ENCODE results near the gene CDC14B.
"Not testable (repeated sequence)": the region's sequence is repeated elsewhere in the genome, so short reads cannot be mapped to it uniquely, and the experiment has no call there.

Gene CDC14B

DNA sequence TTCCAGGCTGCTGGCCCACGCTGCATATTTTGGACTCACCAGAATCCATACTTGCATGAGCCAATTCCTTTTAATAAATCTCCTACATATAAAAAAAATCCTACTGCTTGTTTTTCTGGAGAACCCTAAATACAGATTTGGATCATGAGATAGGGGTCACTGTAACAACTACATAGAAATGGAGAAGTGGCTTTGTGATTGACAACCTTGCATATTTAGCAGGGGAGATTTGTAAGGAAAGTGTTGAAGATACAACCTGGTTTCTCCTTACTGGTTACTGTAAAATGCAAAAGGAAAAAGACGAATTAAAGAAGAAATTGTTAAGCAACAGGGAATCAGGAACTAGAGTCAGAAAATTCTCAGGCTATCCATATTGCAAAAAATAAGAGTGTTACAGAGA lies 94.9 kb downstream of the CDC14B start:
- DNase-seq: no peak

DNA sequence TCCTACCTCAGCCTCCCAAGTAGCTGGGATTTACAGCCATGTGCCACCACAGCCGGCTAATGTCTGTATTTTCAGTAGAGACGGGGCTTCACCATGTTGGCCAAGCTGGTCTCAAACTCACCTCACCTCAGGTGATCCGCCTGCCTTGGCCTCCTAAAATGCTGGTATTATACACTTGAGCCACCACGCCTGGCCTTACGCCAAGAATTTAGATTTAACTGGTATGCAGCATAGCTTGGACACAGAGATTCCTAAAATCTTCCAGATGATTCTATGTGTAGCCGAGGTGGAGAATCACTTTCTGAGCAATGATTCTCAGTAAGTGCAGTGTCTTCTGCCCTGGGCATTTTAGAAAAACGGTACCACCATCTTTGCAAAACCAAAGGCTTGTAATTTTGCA lies 95.6 kb downstream of the CDC14B start:
- DNase-seq: no peak

DNA sequence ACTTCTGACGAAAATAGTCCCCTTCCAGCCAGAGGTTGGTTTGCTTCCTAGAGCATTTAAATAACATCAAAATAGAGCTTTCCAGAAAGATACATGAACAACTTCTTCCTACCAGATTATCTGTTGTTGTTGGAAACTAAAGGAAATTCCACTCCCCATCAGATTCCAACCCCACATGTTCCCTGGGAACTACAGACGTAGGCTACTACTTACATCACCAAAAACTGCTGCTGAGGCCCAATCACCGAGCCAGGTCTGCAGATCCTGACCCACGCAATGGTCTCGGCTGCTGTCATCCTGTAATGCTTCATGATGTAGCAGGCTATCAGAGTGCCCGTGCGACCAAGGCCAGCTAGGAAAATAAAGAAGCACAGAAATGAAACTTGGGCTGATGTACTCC lies 96.3 kb downstream of the CDC14B start:
- no peak for DNase-seq

DNA sequence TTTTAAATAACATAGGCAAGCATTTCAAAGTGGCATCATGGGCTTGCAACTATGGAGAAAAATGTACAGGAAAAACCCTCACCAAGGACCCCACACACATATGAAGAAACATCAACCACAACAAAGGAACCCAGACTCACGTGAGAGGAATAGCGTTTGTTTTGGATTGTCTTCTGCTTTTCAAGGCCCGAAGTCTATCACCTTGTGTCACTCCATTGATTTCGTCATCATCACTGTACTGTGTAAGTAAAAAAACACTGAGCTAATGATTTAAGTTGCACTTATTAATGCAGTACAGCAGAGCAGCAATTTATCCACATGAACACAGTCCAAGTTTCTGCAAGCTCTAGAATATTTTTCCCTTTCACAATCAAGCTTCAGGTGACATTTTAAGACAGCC lies 97.3 kb downstream of the CDC14B start:
- no peak for DNase-seq

DNA sequence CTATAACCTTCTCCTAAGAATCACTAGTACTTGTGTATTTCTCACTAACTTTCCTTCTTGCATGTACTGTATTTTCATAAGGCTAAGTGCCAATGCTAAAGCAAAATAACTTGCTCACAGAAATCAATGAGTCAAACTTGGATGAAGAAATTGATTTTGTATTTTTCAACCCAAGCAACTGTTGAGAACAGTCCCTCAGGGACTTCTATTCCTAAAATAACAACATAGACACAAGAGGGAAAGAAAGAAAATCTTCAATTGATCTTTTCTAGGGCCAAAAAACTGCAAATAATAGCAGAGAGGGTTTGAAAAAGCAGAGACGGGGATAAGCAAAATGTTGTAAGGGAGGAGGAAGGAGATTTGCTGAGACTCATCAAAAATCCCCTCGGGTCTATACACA lies 99.9 kb downstream of the CDC14B start:
- no peak for DNase-seq

DNA sequence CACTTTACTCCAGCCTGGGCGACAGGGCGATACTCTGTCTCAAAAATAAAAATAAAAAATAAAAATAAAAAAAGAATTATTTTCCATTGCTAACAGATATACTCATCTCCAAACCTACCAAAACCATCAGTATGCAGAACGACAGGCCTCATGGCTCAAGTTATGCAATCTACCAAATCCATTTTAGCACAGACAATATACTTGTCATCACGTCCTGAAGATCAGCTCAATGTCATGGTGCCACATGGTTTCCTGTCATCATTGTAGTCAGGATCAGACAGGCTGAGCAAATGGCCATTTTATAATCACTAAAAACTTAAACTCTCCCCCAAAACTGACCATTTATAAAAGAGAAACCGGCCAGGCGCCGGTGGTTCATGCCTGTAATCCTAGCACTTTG lies 100.5 kb downstream of the CDC14B start:
- no peak for DNase-seq

DNA sequence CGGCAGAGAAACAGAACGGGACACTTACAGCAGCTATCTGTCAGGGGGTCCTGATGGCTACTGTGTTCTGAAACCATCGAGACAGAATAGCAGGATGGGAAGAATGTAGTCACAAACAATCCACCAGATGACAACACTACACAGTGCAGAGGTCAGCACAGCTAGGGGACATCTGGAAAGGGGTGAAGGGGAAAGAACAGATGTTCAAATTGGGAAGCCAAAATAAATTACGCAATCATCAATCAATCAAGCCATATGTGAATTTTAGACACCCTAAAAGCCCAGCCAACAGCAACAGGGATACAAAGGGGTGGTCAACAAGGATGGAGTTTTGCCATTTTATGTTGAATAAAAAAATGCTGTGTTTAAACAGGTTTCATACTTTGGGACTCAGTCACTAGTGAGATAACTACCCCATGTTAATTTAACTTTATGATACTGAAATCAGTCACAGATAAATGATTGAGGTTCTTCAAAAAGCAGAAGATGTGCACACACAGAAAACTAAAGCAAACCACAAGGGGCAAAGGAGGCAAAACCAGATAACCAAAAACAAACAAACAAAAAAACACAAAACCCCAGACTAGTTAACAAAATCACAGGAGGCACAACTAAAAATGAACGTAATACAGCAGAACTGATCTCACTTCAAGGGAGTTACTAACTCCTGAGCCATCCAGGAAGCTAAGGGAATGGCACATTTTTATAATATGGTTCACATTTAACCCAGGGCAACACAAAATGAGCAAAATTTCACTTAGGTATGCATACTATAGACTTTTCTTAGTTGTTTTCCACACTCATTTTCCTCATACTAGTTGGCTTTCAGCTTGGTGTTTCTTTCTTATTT lies 103.8 kb downstream of the CDC14B start:
- no peak for DNase-seq

DNA sequence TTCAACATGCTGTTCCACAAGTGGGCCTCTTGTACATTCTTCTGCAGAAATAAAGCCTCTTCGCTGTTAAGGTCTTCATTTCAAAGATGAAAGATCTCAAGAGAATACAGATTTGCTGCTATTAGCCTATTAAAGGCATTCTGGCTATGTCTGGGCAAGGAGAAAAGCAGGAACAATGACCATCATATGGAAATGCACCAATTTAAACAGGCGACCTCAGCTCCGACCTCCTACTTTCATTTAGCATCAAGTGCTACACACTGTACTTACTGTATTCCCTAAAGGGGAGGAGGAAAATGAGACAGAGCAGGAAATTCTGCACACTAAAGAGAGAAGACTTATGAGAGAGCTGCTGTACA lies 104.9 kb downstream of the CDC14B start:
- DNase-seq: no peak

DNA sequence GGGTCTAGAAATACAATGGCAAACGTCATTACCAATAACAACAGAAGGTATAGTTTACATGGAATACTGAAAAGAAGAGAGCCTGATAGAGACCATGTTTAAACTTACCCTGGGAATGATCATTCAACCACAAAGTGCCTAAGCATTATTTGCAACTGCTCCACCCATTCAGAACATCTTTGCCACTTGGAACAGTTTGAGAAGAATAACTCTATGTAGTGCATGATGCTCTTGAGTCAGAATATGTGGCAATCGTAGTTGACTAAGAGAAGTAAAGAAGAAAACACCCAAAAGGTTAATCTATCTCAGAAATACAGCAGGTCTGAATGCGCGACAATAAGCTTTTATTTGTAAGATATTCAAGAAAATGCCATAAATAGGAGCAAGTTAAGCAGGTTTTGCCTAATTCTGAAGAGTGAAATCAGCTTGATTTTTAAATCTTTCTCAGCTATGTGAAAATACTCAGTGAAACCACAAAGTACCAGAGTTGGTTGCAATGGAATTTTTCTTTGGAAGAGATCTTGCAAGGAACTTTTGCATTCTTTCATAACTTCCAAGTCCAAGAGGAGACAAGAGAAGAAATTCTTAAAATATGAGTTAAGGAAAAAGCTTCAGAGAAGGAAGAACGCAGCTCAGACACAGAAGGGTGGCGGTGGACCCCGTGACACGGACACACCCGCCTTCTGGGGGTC lies 105.4 kb downstream of the CDC14B start:
- DNase-seq: no peak

DNA sequence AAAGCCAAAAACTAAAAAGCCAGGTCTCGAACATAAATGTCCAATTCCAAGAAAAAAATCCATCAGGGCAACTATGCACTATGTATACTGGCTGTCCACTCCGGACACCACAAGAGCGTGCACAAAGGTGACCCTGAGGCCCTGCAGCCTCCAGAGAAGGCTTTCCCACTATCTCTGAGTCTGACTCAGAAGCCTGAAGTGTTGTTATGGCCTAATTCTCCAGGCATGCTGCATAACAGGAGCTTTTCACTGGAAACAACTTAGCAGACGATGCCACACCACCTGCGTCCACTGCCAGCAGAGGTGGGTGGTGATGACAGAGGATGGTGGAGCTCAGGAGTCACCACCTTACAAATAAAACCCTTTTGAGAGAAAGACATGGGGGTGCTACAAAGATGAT lies 106.0 kb downstream of the CDC14B start:
- DNase-seq: no peak

DNA sequence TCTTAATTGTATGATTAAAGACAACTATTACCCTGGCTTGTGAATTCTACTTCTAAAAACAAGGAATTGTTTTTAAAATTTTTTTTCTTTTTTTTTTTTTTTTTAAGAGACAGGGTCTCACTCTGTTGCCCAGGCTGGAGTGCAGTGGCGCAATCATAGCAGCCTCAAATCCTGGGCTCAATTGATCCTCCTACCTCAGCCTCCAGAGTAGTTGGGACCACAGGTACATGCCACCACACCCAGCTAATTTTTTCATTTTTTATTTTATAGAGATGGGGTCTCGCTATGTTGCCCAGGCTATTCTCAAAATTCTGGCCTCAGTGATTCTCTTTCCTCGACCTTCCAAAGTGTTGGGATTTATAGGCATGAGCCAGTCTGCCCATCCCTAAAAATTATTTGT lies 107.4 kb downstream of the CDC14B start:
- no peak for DNase-seq

DNA sequence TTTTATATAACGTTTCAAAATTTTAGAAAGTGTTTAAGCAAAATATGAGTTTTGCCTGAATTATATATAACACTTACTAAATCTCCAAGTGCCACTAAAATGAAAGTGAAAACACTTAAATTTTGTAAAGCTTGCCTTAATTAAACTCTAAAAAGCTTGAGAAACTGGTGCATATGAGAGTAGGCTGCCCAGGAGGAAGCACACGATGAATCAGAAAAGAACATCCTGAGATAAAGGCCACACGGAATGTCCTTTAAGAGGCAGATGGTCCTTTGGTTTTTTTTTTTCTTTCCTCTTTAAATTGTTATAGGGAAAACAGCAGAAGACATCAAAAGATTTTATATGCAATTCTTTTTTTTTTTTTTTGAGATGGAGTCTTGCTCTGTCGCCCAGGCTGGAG lies 109.4 kb downstream of the CDC14B start:
- DNase-seq: no peak

DNA sequence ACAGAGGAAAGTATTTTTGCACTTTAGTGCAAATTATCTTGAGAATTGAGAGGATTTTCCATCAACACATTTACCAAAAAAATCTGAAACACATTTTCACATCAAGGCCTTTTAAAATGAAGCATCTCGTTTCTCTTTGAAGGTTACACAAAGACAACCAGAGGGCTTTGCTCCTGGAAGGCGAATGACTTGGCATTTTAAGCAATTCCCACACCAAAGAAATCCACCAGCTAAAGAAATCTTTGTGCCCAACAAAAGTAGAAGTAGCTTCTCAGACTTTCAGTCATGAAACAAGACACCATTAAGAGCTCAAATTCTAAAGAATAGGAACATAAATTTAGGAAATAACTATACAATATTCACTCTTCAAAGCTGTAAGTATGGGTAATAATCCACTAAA lies 109.8 kb downstream of the CDC14B start:
- no peak for DNase-seq

DNA sequence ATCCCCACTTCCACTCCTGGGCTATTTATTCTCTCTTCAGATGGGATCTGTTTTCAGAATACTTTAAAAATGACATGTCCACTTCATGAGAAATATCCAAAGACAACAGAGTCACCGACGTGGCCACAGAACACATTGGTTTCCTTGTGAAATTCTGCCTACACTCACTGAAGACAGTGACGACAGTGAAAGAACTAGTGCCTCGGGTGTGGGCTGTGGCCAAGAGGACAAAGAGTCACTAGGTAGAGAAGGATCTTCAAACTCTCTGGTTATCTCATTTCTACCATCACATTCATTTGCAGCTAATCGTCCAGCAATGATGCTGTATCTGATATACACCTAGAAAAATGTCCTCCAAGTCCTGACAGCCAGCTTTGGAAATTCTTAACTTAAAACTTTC lies 110.6 kb downstream of the CDC14B start:
- no peak for DNase-seq

DNA sequence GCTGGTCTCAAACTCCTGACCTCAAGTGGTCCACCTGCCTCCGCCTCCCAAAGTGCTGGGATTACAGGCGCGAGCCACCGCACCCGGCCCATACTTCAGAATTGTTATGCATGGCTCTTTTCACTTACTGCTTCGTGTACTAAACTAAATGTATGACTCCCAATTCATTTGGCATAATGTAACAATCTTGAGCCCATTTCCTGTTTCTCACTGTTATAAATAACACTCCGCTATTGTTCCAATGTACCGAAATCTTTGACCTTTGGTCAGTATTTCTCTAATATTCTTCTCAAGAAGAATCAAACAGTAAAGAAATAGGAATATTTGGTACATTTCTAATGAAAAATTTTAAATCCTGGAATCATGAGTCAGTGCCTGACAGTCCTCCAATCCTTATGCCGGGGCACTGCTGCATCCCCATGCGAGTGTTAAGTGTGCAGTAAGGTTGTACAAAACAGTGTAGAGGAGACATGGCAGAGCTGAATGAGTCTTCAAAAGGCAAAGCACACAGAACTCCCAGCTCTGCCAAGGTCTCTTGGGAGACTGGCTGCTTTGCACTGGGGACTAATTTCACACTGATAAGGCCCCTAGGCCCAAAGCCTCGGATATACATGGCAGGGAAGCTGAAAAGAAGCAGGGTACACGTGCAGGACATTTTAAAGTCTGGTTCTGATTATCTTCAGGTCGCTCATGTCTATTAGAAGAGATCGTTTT lies 111.3 kb downstream of the CDC14B start:
- no peak for DNase-seq

DNA sequence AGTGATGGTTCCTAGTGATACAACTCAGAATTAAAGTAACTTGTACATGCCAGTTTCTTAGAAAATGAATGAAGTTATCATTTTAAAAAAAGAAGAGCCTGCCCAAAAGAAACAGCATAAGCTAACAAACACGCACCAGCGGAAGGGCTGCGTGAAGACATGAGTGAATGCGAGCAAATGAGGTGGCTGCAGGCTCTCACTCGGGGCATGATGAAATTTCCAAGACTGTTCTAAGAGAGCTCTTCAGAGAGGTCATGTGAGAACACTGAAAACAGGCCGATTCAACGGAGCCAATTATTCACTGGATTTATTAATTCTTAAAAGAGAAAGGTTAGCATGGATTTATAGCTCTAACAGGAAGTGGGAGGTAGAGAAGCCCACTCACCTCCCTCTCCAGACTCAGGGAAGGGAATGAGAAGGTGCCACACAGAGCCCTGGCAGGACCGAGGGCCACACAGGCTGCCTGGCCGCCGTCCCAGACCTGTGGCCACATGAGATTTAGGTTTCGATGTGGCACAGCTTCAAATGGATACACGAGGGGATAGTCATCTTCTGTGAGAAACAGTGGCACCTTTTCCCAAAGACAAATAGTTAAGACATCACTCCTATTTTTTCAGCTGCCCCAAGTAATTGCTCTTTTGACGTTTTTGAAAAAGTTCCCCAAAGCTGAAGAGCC lies 114.2 kb downstream of the CDC14B start:
- DNase-seq: no peak

DNA sequence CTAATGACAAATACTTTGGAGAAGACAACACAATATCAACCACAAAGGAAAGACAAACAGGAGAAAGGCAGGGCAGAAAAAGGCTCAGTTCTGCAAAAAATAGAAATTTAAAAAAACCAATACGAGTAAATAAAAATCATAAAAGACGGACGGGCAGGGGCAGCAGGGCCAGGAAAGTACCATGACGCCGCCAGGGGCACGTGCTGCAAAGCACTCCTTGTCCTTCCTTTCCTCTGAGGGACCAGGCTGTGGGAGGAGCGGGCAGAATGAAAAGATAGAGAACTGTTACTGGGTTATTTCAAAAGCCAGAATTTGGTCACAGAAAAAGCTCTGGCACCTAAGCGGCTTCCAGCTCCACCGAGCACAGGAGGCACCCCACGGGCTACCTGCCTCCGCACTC lies 115.7 kb downstream of the CDC14B start:
- no peak for DNase-seq

DNA sequence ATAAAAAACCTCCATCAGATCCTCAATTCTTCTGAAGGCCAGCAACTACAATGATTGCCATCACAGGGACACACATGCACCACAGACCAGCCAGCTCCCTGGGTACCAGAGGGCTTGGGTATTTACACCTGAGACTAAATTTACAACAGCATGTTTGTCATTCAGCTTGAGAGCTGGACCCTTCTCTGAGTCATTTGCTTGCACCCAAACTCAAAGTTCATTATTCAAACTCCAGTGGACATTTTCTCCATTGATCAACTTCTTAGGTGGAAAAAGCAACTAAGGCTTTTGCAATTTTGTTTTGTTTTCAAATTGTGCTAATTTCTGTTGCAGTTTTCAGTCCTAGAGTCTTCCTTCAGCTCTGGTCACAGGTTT lies 116.3 kb downstream of the CDC14B start:
- not testable (repeated sequence) for DNase-seq

DNA sequence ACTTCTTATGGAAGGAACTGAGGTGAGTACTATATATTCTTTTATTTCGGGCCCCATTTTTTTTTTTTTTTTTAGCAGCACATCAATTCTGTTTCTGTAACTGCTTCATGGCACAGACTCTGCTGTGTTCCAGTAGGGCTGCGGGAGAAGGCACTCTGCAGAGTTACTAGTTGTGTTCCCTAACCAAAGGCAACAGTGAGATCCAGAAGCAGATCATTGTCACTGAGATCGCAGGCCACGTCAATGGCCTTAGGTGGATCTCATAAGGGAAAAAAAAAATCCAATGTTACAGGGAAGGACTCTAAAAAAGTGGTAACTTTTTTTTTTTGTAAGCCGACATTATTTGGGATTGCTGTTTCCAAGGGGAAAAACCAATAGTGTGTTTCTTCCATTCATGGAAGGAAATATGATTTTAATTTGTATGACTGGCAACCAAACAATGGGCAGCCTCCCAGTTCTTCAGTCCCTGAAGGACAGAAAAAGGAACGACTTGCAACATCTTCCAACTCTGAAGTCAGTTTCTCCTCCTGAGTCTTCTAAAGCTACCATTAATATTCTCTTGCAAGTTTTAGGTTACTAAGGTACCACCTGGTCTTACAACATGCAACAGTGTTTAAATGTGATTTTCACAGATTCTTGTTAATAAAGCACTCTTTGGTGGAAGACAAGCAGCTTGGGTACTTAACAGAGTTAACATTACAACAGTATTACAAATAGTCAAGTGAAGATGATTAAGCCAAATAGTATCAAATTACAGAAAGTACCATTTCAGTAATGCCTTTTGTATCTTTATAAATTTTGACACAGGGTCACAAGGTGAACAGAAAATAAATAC lies 116.9 kb downstream of the CDC14B start:
- no peak for DNase-seq

DNA sequence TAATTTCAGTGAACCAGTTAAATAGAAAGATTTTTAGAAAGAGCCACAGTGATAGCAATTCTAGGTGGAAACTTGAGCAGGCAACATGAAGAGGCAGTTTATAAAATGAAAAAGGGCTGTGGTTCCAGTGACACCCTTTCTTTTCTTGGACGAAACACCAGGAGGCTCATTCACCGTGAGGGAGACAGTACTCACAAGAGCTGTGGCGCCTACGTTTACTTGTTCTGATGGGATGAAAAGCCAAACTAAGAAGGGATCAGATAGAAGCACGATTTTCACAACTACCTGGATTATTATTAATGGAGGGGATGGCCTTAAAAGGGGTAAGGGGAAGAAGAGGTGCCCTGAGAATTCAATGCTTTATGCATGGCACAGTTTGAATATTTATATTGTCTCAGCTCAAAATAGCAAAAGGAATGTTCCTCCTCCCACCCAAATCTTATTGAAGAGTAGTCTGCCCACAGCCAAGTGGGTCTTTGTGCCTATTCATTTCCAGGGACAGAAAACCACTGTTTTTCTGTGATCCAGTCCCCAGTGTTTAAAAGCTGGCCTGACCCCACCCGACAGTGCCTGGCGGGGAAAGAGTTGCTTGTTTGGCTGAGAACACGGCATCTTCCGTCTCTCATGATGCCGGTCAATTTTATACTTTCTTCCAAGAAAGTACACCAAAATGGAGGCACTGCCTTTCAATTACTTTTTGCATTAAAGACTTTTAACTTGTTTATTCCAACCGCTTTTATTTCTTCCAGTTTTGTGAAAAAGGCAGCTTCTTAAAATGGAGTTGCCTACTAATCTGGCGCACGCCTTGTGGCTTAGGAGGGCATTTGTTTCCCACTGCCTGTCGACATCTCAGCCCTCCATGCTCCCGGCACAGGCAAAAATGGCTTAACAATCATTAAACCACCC lies 117.8 kb downstream of the CDC14B start:
- no peak for DNase-seq

Measured in NCI-H774 (cell line).